ENCODE data around the gene KAZN. TPM values are rescaled to one million over a fixed set of nuclear protein-coding genes. Genes with fewer than 3 reads are reported as not detected.

The KAZN gene
- total and polyA plus RNA-seq, 4 experiments from 2014 or later: 0.08 to 0.47 TPM; not detected in 2

DNA sequence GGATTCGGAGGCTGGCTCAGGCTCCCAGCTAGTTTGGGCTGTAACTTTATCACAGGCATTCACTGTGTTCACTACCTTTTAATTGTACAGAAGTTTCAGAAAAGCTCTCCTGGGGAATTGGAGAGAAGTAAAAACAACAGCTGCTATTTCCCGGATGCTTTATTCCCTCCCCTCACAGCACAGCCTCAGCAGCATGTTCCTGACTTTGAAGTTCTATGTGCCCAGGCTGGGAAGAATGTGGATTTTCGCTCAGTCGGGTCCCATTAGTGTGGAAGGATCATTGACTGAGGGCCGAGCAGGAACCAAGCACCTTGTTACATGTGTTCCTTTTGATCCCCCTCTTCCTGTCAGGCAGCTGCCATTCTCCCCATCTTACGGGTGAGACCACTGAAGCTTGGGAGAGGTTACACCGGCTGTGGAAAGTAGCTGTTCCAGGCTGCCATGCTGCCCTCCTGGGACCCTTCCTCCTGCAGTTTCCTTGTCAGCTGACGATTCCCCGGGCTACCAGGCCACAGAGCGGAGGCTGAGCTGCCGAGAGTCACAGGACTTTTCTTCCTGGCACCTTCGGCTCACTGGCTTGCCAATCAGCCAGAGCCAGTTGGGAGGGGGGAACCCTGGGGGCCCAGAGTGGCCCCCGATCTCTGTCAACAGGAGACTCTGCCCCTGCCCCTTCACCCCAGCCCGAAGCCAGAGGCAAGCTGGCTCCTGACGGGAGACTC, 331.9 kb downstream of the KAZN start:
- Mint-ChIP-seq H3K27ac (no peak overlapping the region), H3K4me3 (no peak overlapping the region), H3K9me3 (no peaks in the 10 kb centered on the region), H3K36me3 (no peaks in the 10 kb centered on the region), H3K27me3 (peaks cover 20 to 21% of the 10 kb centered on the region in 2 donors), H3K4me1 (peaks cover 0 to 7% (median under 1%) of the 10 kb centered on the region in 4 donors)
- DNase-seq: no peak
- Histone ChIP-seq H3K9me3 (ENCODE audit: control insufficient read depth in 1 of 2, low read length in 2 of 2) (no peaks in the 10 kb centered on the region), H3K27ac (ENCODE audit: low read depth, low read length) (no peak overlapping the region), H3K36me3 (ENCODE audit: insufficient read depth, low read length) (no peaks in the 10 kb centered on the region), H3K27me3 (ENCODE audit: insufficient read depth, low read length) (peaks cover 11% of the 10 kb centered on the region), H3K4me3 (ENCODE audit: low read length in 2 of 2) (no peak overlapping the region), H3K4me1 (ENCODE audit: insufficient read depth, low read length) (no peaks in the 10 kb centered on the region)
- POLR2A ChIA-PET (ENCODE audit: partially characterized antibody): no interaction called here
- intact Hi-C loops (cut with micrococcal nuclease): no loop called here
- CTCF ChIA-PET (ENCODE audit: partially characterized antibody): no interaction called here

DNA sequence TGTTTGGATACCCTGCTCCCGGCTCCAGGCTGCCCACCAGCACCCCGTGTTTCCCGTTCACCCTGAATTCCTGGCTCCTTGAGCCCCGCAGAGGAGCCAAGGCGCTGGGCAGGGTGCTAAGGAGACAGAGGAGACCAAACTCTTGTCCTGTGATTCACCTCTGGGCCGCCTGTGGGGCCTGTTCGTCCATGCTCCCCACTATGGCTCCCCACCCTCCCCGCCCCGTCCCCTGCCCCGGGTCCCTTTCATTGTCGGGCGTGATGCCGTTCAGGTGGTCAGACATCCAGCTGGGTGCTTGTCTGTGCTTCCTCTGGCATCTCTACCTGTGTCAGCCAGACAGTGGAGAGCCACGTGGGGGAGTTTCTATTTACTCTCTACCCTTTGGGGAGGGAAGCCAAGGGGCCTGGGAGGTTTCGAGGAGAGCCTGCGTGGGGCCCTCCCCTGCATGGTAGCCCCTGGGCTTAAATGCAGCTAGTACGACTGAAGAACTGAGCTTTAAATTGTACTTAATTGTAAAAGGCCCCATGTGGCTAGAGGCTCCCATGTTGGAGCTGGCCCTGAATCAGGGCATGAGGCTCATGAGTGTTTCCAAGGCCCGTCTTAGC, 333.7 kb downstream of the KAZN start:
- CTCF ChIA-PET (ENCODE audit: partially characterized antibody): interaction anchor here (0.6 kb wide), 1 partner anchor 161 kb away, joined by 3 read pairs; no protein-coding TSS in a partner anchor
- Mint-ChIP-seq H3K36me3 (no peaks in the 10 kb centered on the region), H3K4me1 (no peaks in the 10 kb centered on the region), H3K27ac (no peak overlapping the region), H3K4me3 (no peak overlapping the region), H3K27me3 (peaks cover 9 to 10% of the 10 kb centered on the region in 2 donors), H3K9me3 (no peaks in the 10 kb centered on the region)
- intact Hi-C loops (cut with micrococcal nuclease): no loop called here
- no peaks in the 10 kb centered on the region for H3K4me1 ChIP-seq (ENCODE audit: insufficient read depth, low read length)
- no peak overlapping the region for H3K27ac ChIP-seq (ENCODE audit: low read depth, low read length)
- no peaks in the 10 kb centered on the region for H3K9me3 ChIP-seq (ENCODE audit: control insufficient read depth in 1 of 2, low read length in 2 of 2)
- H3K27me3 ChIP-seq (ENCODE audit: insufficient read depth, low read length): no peaks in the 10 kb centered on the region
- no peaks in the 10 kb centered on the region for H3K36me3 ChIP-seq (ENCODE audit: insufficient read depth, low read length)
- DNase-seq: no peak
- POLR2A ChIA-PET (ENCODE audit: partially characterized antibody): no interaction called here
- H3K4me3 ChIP-seq (ENCODE audit: low read length in 2 of 2): no peak overlapping the region

DNA sequence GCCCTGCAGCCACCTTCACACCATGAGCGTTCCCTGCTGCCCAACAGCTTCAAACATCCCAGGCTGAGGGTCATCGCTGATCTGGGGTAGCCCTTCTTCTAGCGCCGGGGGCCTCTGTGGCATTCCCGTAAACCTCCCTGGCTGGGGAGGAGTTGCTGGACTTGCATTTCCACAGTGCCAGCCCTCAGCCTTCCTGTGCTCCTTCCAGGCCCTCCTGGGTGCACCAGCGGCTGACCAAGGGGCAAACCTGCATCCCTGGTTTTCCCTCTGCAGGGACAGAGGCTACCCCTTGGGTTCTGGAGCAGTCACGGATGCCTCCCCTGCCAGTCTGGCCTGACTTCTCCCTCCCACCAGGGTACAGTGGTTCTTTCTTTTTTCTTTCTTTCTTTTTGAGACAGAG, 336.4 kb downstream of the KAZN start:
- H3K27ac Mint-ChIP-seq: no peak overlapping the region
- ChIA-PET POLR2A (ENCODE audit: partially characterized antibody) (no interaction called here), CTCF (ENCODE audit: partially characterized antibody) (no interaction called here)
- H3K27me3 ChIP-seq (ENCODE audit: insufficient read depth, low read length): no peaks in the 10 kb centered on the region
- no peak overlapping the region for H3K27ac ChIP-seq (ENCODE audit: low read depth, low read length)
- no peaks in the 10 kb centered on the region for H3K9me3 Mint-ChIP-seq
- peaks cover 0 to 2% of the 10 kb centered on the region in 2 donors for H3K27me3 Mint-ChIP-seq
- H3K4me3 Mint-ChIP-seq: no peak overlapping the region
- intact Hi-C loops (cut with micrococcal nuclease): no loop called here
- H3K4me1 ChIP-seq (ENCODE audit: insufficient read depth, low read length): no peaks in the 10 kb centered on the region
- H3K36me3 ChIP-seq (ENCODE audit: insufficient read depth, low read length): no peaks in the 10 kb centered on the region
- H3K36me3 Mint-ChIP-seq: no peaks in the 10 kb centered on the region
- no peak overlapping the region for H3K4me3 ChIP-seq (ENCODE audit: low read length in 2 of 2)
- DNase-seq: no peak
- H3K9me3 ChIP-seq (ENCODE audit: control insufficient read depth in 1 of 2, low read length in 2 of 2): no peaks in the 10 kb centered on the region
- H3K4me1 Mint-ChIP-seq: no peaks in the 10 kb centered on the region

DNA sequence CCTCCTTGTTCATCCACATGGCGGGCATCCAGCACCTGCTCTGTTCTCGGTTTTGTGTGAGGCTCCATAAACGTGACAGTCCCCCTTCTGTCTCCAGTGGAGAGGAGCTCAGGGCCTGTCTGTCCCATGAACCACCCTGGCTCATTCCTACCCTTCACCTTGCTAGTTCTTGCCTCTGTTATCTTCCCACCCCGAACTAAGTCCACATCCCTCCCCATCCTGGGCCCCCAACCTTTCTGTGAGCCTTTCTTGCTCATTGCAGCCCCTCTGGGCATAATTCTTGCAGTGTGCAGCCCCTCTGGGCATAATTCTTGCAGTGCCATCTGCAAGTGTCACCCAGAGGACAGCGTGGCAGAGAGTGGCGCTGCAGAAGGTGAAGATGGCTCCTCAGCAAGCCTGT, 338.3 kb downstream of the KAZN start:
- Histone ChIP-seq H3K27ac (ENCODE audit: low read depth, low read length) (no peak overlapping the region), H3K9me3 (ENCODE audit: control insufficient read depth in 1 of 2, low read length in 2 of 2) (no peaks in the 10 kb centered on the region), H3K4me1 (ENCODE audit: insufficient read depth, low read length) (no peaks in the 10 kb centered on the region), H3K36me3 (ENCODE audit: insufficient read depth, low read length) (no peaks in the 10 kb centered on the region), H3K4me3 (ENCODE audit: low read length in 2 of 2) (no peak overlapping the region), H3K27me3 (ENCODE audit: insufficient read depth, low read length) (no peaks in the 10 kb centered on the region)
- Mint-ChIP-seq H3K4me3 (no peak overlapping the region), H3K9me3 (no peaks in the 10 kb centered on the region), H3K27ac (no peak overlapping the region), H3K36me3 (no peaks in the 10 kb centered on the region), H3K27me3 (peaks cover 2 to 3% of the 10 kb centered on the region in 2 donors), H3K4me1 (no peaks in the 10 kb centered on the region)
- CTCF ChIA-PET (ENCODE audit: partially characterized antibody): no interaction called here
- DNase-seq: no peak
- POLR2A ChIA-PET (ENCODE audit: partially characterized antibody): no interaction called here
- intact Hi-C loops (cut with micrococcal nuclease): no loop called here

DNA sequence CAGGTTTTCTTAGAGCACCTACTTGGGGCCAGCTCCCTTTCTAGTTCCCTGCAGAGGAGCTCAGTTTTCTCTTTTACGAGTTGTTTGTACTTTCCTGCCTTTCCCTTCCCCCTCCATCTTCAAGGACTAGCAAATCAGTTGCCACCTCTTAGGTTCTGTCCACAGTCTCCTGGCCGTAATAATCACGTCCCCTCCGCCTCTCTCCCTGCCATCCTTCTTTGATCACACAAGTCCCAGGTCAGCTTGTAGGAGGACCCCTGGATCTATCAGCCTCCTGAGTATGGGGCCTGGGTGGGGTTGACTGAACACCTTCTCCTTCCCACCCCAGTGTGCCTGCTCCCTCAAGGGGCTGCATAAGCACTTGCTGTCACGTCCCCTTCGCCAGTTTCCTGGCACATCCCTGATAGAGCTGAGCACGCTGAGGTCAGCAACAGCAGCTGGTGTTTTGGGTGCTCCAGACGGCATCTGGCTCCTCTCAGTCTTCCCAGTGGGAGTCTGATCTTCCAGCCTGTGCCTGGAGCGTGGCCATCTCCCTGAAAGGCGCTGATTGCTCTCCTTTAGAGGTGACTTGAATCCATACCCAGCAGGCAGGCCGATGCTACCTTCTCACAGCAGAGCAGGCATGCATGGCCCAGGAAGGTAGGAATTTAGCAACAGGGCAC, 338.9 kb downstream of the KAZN start:
- H3K36me3 Mint-ChIP-seq: no peaks in the 10 kb centered on the region
- CTCF ChIA-PET (ENCODE audit: partially characterized antibody): no interaction called here
- Histone ChIP-seq H3K36me3 (ENCODE audit: insufficient read depth, low read length) (no peaks in the 10 kb centered on the region), H3K4me3 (ENCODE audit: low read length in 2 of 2) (no peak overlapping the region), H3K27me3 (ENCODE audit: insufficient read depth, low read length) (no peaks in the 10 kb centered on the region), H3K9me3 (ENCODE audit: control insufficient read depth in 1 of 2, low read length in 2 of 2) (no peaks in the 10 kb centered on the region), H3K4me1 (ENCODE audit: insufficient read depth, low read length) (no peaks in the 10 kb centered on the region), H3K27ac (ENCODE audit: low read depth, low read length) (no peak overlapping the region)
- no peak overlapping the region for H3K27ac Mint-ChIP-seq
- POLR2A ChIA-PET (ENCODE audit: partially characterized antibody): no interaction called here
- H3K4me1 Mint-ChIP-seq: no peaks in the 10 kb centered on the region
- H3K4me3 Mint-ChIP-seq: no peak overlapping the region
- intact Hi-C loops (cut with micrococcal nuclease): no loop called here
- DNase-seq: no peak
- peaks cover 6% of the 10 kb centered on the region in 2 donors for H3K27me3 Mint-ChIP-seq
- H3K9me3 Mint-ChIP-seq: no peaks in the 10 kb centered on the region

DNA sequence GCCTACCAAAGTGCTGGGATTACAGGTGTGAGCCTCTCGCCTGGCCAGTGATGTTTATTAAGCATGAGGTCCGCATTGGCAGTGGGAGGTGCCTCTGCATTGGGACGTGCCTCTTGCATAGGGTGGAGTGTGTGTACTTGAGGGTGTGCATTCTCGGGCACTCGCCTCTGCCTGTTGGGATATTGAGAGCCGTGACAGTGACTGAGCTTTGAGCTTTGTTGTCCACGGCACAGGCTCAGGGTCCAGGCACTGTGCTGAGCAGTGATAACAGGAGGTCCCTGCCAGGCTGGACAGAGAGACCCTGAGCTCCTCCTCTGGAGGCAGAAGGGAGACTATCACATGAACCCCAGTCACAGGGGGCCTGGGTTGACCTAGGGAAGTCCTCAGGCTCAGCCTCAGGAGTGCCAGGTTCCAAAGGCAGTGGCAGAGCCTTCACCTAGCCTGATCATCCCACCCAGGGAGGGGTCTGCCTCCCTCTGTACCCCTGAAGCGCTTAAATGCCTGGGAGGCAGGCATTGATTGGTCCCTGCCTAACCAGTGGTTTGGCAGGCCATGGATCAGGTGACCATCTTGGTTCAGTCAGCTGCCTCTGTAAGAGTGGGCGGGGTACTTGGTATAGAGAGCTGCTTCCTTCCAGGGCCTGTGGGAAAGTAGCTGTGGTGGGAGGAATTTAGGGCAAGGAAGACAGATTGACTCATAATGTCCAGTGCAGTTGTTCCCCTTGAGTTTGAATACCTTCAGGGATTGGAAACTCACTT, 341.2 kb downstream of the KAZN start:
- Mint-ChIP-seq H3K27ac (no peak overlapping the region), H3K9me3 (no peaks in the 10 kb centered on the region), H3K36me3 (no peaks in the 10 kb centered on the region), H3K4me3 (no peak overlapping the region), H3K27me3 (peaks cover 8 to 9% of the 10 kb centered on the region in 2 donors), H3K4me1 (no peaks in the 10 kb centered on the region)
- DNase-seq: no peak
- Histone ChIP-seq H3K27ac (ENCODE audit: low read depth, low read length) (no peak overlapping the region), H3K4me3 (ENCODE audit: low read length in 2 of 2) (no peak overlapping the region), H3K4me1 (ENCODE audit: insufficient read depth, low read length) (no peaks in the 10 kb centered on the region), H3K9me3 (ENCODE audit: control insufficient read depth in 1 of 2, low read length in 2 of 2) (no peaks in the 10 kb centered on the region), H3K36me3 (ENCODE audit: insufficient read depth, low read length) (no peaks in the 10 kb centered on the region), H3K27me3 (ENCODE audit: insufficient read depth, low read length) (no peaks in the 10 kb centered on the region)
- intact Hi-C loops (cut with micrococcal nuclease): no loop called here
- ChIA-PET POLR2A (ENCODE audit: partially characterized antibody) (interaction anchor here (0.7 kb wide), 1 partner anchor 30 kb away, joined by 3 read pairs; no protein-coding TSS in a partner anchor), CTCF (ENCODE audit: partially characterized antibody) (no interaction called here)

DNA sequence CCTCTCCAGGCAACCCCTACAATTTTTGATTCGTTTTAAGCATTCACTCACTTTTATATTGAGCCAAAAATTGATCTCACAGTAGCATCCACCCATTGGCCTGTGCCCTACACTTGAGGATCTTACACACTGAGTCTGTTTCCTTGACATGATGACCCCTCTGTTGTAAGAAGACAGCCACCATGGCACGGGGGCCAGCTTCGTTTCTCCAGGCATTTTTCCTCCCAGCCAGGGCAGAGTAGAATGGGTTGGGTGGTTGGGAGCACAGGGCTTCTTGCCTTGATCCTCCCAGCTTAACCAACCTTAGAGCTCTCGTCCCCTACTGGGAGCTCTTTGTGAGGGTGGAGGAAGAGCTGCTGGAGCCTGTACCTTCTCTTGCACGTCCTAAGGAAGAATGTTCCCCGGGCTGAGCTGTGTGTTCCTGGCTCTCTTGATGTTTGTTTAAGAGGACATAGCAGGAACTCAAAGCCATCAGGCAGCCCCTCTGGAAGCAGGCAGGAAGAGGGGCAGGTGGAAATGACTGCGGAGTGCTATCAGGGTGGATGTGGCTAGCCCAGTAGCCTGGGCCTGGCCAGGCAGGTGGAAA, 341.9 kb downstream of the KAZN start:
- POLR2A ChIA-PET (ENCODE audit: partially characterized antibody): interaction anchor here (0.7 kb wide), 1 partner anchor 29 kb away, joined by 3 read pairs; no protein-coding TSS in a partner anchor
- no peak overlapping the region for H3K4me3 ChIP-seq (ENCODE audit: low read length in 2 of 2)
- Mint-ChIP-seq H3K4me1 (no peaks in the 10 kb centered on the region), H3K27me3 (peaks cover 8 to 9% of the 10 kb centered on the region in 2 donors), H3K9me3 (no peaks in the 10 kb centered on the region), H3K4me3 (no peak overlapping the region), H3K36me3 (no peaks in the 10 kb centered on the region), H3K27ac (no peak overlapping the region)
- H3K9me3 ChIP-seq (ENCODE audit: control insufficient read depth in 1 of 2, low read length in 2 of 2): no peaks in the 10 kb centered on the region
- no peaks in the 10 kb centered on the region for H3K36me3 ChIP-seq (ENCODE audit: insufficient read depth, low read length)
- intact Hi-C loops (cut with micrococcal nuclease): no loop called here
- no peaks in the 10 kb centered on the region for H3K27me3 ChIP-seq (ENCODE audit: insufficient read depth, low read length)
- no peaks in the 10 kb centered on the region for H3K4me1 ChIP-seq (ENCODE audit: insufficient read depth, low read length)
- DNase-seq: no peak
- no peak overlapping the region for H3K27ac ChIP-seq (ENCODE audit: low read depth, low read length)
- CTCF ChIA-PET (ENCODE audit: partially characterized antibody): no interaction called here
